A549 (cell line): ENCODE results near the gene GCNT2.

Experiments
- CBX2 ChIP-seq: fragments of 200-600 bp; sonication (generic); IDR thresholded peaks from 2 replicates; pipeline ENCODE4 v1.6.1; 2016; ENCODE audit warnings: low read depth, mild to moderate bottlenecking, borderline replicate concordance
- CEBPB ChIP-seq, 2 experiments: fragments of >200 bp in 1 of 2; sonication (Bioruptor Twin) in 1 of 2; formaldehyde crosslinking in 1 of 2; IDR thresholded peaks; 2 replicates each; pipeline ENCODE4 v1.6.1; 2012 to 2016
- EP300 ChIP-seq, 2 experiments: fragments of >200 bp; sonication (Bioruptor Twin); formaldehyde crosslinking; IDR thresholded peaks; 2 replicates in 1 of 2; 3 replicates in 1 of 2; pipeline ENCODE4 v1.6.1; 2016 to 2017
- HDAC2 ChIP-seq: fragments of 200-600 bp; sonication (generic); IDR thresholded peaks from 2 replicates; pipeline ENCODE4 v1.6.1; 2016
- HMGXB4 ChIP-seq: fragments of 250-450 bp; sonication (Bioruptor Pico); IDR thresholded peaks from 2 replicates; pipeline ENCODE4 v1.5.0; 2021; ENCODE audit warnings: mild to moderate bottlenecking, moderate library complexity, borderline replicate concordance
- JUN ChIP-seq, 2 experiments: fragments of >200 bp; sonication (Bioruptor Twin); formaldehyde crosslinking; IDR thresholded peaks; 2 replicates in 1 of 2; 3 replicates in 1 of 2; pipeline ENCODE4 v1.6.1; 2016 to 2017
- RAD21 ChIP-seq, 2 experiments: fragments of >200 bp in 1 of 2; sonication (Bioruptor Twin) in 1 of 2; formaldehyde crosslinking in 1 of 2; IDR thresholded peaks in 1 of 2; conservative IDR thresholded peaks in 1 of 2; 2 replicates in 1 of 2; 3 replicates in 1 of 2; pipeline ENCODE4 v1.6.1; 2012 to 2018; ENCODE audit warnings: inconsistent platforms in 1 of 2
- RFX5 ChIP-seq: fragments of 450-650 bp; IDR thresholded peaks from 2 replicates; pipeline ENCODE4 v1.7.1; 2014; ENCODE audit warnings: antibody characterized with exemption, mild to moderate bottlenecking, moderate library complexity
- ZSCAN20 ChIP-seq: fragments of 250-450 bp; sonication (Bioruptor Pico); IDR thresholded peaks from 2 replicates; pipeline ENCODE4 v1.8.0; 2022; ENCODE audit warnings: mild to moderate bottlenecking, moderate library complexity
- TF ChIP-seq, protein P1 (sequence below): fragments of >200 bp; sonication (Bioruptor Twin); formaldehyde crosslinking; IDR thresholded peaks from 3 replicates; pipeline ENCODE4 v1.5.1; 2016
- TF ChIP-seq, protein P2 (sequence below): fragments of 200-600 bp; sonication (generic); IDR thresholded peaks from 2 replicates; pipeline ENCODE4 v1.6.1; 2016; ENCODE audit warnings: antibody characterized with exemption, mild to moderate bottlenecking, moderate library complexity

GRCh38 chr6:10644225-10644624 lies 123.1 kb downstream of the GCNT2 start:
- no peak for TF ChIP-seq CEBPB (IDR thresholded peaks at IDR 0.05)
- TF ChIP-seq JUN (IDR thresholded peaks at IDR 0.05): no peak
- TF ChIP-seq, protein P1, sequence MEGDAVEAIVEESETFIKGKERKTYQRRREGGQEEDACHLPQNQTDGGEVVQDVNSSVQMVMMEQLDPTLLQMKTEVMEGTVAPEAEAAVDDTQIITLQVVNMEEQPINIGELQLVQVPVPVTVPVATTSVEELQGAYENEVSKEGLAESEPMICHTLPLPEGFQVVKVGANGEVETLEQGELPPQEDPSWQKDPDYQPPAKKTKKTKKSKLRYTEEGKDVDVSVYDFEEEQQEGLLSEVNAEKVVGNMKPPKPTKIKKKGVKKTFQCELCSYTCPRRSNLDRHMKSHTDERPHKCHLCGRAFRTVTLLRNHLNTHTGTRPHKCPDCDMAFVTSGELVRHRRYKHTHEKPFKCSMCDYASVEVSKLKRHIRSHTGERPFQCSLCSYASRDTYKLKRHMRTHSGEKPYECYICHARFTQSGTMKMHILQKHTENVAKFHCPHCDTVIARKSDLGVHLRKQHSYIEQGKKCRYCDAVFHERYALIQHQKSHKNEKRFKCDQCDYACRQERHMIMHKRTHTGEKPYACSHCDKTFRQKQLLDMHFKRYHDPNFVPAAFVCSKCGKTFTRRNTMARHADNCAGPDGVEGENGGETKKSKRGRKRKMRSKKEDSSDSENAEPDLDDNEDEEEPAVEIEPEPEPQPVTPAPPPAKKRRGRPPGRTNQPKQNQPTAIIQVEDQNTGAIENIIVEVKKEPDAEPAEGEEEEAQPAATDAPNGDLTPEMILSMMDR: no peak
- TF ChIP-seq HDAC2: no peak
- no peak for TF ChIP-seq RAD21 (conservative IDR thresholded peaks at IDR 0.05 in 1 of 2, IDR thresholded peaks at IDR 0.05 in 1 of 2)
- no peak for TF ChIP-seq HMGXB4
- no peak for TF ChIP-seq ZSCAN20 (CRISPR knock-in tag)
- no peak for TF ChIP-seq EP300 (IDR thresholded peaks at IDR 0.05)
- no peak for TF ChIP-seq RFX5
- TF ChIP-seq, protein P2, sequence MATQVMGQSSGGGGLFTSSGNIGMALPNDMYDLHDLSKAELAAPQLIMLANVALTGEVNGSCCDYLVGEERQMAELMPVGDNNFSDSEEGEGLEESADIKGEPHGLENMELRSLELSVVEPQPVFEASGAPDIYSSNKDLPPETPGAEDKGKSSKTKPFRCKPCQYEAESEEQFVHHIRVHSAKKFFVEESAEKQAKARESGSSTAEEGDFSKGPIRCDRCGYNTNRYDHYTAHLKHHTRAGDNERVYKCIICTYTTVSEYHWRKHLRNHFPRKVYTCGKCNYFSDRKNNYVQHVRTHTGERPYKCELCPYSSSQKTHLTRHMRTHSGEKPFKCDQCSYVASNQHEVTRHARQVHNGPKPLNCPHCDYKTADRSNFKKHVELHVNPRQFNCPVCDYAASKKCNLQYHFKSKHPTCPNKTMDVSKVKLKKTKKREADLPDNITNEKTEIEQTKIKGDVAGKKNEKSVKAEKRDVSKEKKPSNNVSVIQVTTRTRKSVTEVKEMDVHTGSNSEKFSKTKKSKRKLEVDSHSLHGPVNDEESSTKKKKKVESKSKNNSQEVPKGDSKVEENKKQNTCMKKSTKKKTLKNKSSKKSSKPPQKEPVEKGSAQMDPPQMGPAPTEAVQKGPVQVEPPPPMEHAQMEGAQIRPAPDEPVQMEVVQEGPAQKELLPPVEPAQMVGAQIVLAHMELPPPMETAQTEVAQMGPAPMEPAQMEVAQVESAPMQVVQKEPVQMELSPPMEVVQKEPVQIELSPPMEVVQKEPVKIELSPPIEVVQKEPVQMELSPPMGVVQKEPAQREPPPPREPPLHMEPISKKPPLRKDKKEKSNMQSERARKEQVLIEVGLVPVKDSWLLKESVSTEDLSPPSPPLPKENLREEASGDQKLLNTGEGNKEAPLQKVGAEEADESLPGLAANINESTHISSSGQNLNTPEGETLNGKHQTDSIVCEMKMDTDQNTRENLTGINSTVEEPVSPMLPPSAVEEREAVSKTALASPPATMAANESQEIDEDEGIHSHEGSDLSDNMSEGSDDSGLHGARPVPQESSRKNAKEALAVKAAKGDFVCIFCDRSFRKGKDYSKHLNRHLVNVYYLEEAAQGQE: no peak
- TF ChIP-seq CBX2: no peak
